Panc1 (cell line): Measurements from ENCODE around the gene SLC41A3. TPM values are rescaled to one million over a fixed set of nuclear protein-coding genes. Genes with fewer than 3 reads are reported as not detected.

ENCODE experiments used
- ATAC-seq: fragments of 200-7000 bp; cut with Tn5 transposase; 2 replicates; pipeline ENCODE4 v1.9.1; 2020; ENCODE audit warnings: mild to moderate bottlenecking, moderate library complexity
- BruUV-seq: library from RNA; stranded (reverse); fragments of 400-500 nt; replicated peaks from 2 replicates; lab custom pipeline; 2021; lab: Mats Ljungman, UMichigan
- CTCF ChIA-PET: fragments of 300-600 bp; sonication (Branson Sonifier 250); formaldehyde crosslinking; loops from one replicate; lab custom pipeline; 2022; ENCODE audit warnings: antibody characterized with exemption; lab: Charles Lee
- POLR2A ChIA-PET: fragments of 300-600 bp; sonication (Branson Sonifier 250); formaldehyde crosslinking; loops from one replicate; lab custom pipeline; 2022; ENCODE audit warnings: antibody characterized with exemption; lab: Charles Lee
- DNase-seq: peaks from one replicate; pipeline ENCODE4 v3.0.0-alpha.2; 2010; ENCODE audit warnings: low read depth, low spot score
- H3K27ac ChIP-seq: 2 replicates; pipeline ENCODE4 v1.5.1; 2011; ENCODE audit warnings: mild to moderate bottlenecking, low read length, inconsistent platforms
- H3K27me3 ChIP-seq: fragments of 200-500 bp; sonication (Bioruptor generic); 2 replicates; pipeline ENCODE4 v1.6.0; 2014; ENCODE audit warnings: low read length, inconsistent platforms; ENCODE audit not compliant: control insufficient read depth, insufficient read depth
- H3K36me3 ChIP-seq: fragments of 200-500 bp; sonication (Bioruptor generic); 2 replicates; pipeline ENCODE4 v1.5.1; 2014; ENCODE audit warnings: inconsistent platforms, mild to moderate bottlenecking, low read length, moderate library complexity; ENCODE audit not compliant: control insufficient read depth, insufficient read depth
- H3K4me1 ChIP-seq: 2 replicates; pipeline ENCODE4 v1.5.1; 2011; ENCODE audit warnings: inconsistent platforms, mild to moderate bottlenecking, low read length, moderate library complexity; ENCODE audit not compliant: control insufficient read depth, insufficient read depth
- H3K4me3 ChIP-seq, 2 experiments: 2 replicates each; pipeline ENCODE4 v1.5.1; 2011 to 2012; ENCODE audit warnings: low read depth in 2 of 2, low read length in 2 of 2, mild to moderate bottlenecking in 2 of 2, inconsistent platforms in 1 of 2, moderate library complexity in 1 of 2
- H3K9me3 ChIP-seq: fragments of 200-500 bp; sonication (Bioruptor generic); 2 replicates; pipeline ENCODE4 v1.5.1; 2014; ENCODE audit warnings: low read depth, mild to moderate bottlenecking, inconsistent platforms, low read length, moderate library complexity; ENCODE audit not compliant: control insufficient read depth, insufficient read depth
- POLR2AphosphoS5 ChIP-seq: IDR thresholded peaks from 2 replicates; pipeline ENCODE4 v1.6.1; 2012; ENCODE audit warnings: mild to moderate bottlenecking, low read depth, low read length, moderate library complexity
- REST ChIP-seq, 2 experiments: IDR thresholded peaks; 2 replicates each; pipeline ENCODE4 v1.6.1; 2011 to 2012; ENCODE audit warnings: low read depth in 2 of 2, control low read depth in 1 of 2, low read length in 1 of 2, mild to moderate bottlenecking in 1 of 2, moderate library complexity in 1 of 2; ENCODE audit not compliant: insufficient read depth in 1 of 2
- SIN3A ChIP-seq: IDR thresholded peaks from 2 replicates; pipeline ENCODE4 v1.6.1; 2012; ENCODE audit warnings: low read depth, mild to moderate bottlenecking, low read length, moderate library complexity, borderline replicate concordance; ENCODE audit not compliant: insufficient read depth
- TCF7L2 ChIP-seq: IDR thresholded peaks from 2 replicates; pipeline ENCODE4 v1.6.1; 2011; ENCODE audit warnings: mild to moderate bottlenecking, low read depth, low read length, inconsistent platforms
- in situ Hi-C: cut with HindIII; loops from 2 replicates; pipeline ENCODE4 v1.10.0; 2016; ENCODE audit warnings: low sequenced_read_pairs, low pct_unique_long_range_greater_than_20kb
- intact Hi-C: fragments of 100-400 bp; cut with micrococcal nuclease; formaldehyde crosslinking; loops from one replicate; pipeline ENCODE4 v1.10.0; 2022; ENCODE audit not compliant: unreplicated experiment
- total RNA-seq: library from RNA; stranded (reverse); gene quantifications from one replicate; pipeline ENCODE4 v1.2.1, GENCODE V29; 2021; ENCODE audit not compliant: unreplicated experiment
- TF ChIP-seq, protein P1 (sequence below): fragments of 450-650 bp; IDR thresholded peaks from 2 replicates; pipeline ENCODE4 v1.5.1; 2017; ENCODE audit warnings: mild to moderate bottlenecking

SLC41A3 gene
- total RNA-seq, 1 experiment from 2014 or later: 39.0 TPM

DNA sequence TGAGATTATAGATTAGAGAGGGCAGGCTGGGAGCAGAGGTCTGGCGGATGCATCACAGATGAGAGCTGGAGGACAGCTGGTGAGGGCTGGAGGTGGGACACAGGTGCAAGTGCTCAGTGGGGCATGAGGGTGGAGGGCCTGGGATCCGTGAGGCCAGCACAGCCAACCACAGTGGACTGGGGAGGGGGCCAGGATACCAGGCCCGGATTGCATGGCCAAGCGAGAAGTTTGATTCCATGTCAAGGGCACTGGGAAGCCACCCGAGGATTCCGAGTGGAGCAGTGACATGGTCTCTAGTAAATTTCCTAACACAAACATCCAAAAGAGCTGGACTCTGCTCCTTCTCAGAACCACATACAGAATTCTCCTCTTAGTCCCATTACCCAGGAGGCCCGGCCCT is 44.0 kb upstream of the SLC41A3 start:
- Histone ChIP-seq H3K4me3 (no peak overlapping the region), H3K36me3 (no peaks in the 10 kb centered on the region), H3K4me1 (no peaks in the 10 kb centered on the region; the same call in 1 of the 2 replicates), H3K27me3 (no peaks in the 10 kb centered on the region), H3K27ac (no peak overlapping the region), H3K9me3 (no peaks in the 10 kb centered on the region)
- BruUV-seq: no TSS peak
- DNase-seq: no peak
- ATAC-seq: no peak
- in situ Hi-C loops: no loop called here
- CTCF ChIA-PET: interaction anchor here (0.6 kb wide), 1 partner anchor 11 kb away, joined by 4 read pairs; no protein-coding TSS in a partner anchor
- intact Hi-C loops: no loop called here
- no peak for TF ChIP-seq SIN3A
- TF ChIP-seq REST (IDR thresholded peaks at IDR 0.05; ENCODE audit: insufficient read depth in 1 of 2, low read depth in 2 of 2, low read length in 1 of 2): no peak
- TF ChIP-seq TCF7L2: no peak
- no peak for TF ChIP-seq POLR2AphosphoS5
- TF ChIP-seq, protein P1, sequence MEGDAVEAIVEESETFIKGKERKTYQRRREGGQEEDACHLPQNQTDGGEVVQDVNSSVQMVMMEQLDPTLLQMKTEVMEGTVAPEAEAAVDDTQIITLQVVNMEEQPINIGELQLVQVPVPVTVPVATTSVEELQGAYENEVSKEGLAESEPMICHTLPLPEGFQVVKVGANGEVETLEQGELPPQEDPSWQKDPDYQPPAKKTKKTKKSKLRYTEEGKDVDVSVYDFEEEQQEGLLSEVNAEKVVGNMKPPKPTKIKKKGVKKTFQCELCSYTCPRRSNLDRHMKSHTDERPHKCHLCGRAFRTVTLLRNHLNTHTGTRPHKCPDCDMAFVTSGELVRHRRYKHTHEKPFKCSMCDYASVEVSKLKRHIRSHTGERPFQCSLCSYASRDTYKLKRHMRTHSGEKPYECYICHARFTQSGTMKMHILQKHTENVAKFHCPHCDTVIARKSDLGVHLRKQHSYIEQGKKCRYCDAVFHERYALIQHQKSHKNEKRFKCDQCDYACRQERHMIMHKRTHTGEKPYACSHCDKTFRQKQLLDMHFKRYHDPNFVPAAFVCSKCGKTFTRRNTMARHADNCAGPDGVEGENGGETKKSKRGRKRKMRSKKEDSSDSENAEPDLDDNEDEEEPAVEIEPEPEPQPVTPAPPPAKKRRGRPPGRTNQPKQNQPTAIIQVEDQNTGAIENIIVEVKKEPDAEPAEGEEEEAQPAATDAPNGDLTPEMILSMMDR: no peak
- POLR2A ChIA-PET: no interaction called here

DNA sequence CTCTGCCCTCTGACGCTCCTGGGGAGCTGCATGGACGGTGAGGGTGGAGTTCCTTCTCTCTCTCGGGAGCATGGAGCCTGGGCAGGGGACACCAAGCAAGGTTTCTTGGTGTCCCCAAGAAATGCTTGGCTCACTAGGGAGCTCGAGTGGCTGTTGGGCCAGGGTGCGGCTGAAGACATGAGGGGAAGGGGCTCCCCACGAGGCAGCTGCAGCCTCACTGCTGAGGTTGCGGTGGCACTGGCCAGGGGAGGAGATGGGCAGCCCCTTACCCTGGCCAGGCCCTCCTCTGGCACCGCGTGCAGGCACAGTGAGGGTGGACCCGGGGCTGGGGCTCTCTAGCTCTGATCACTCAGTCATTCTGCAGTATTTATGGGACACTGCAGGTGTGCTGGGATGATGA is 43.5 kb upstream of the SLC41A3 start:
- no peak for TF ChIP-seq SIN3A
- TF ChIP-seq, protein P1: no peak
- no peak for TF ChIP-seq TCF7L2
- TF ChIP-seq POLR2AphosphoS5: no peak
- TF ChIP-seq REST (IDR thresholded peaks at IDR 0.05; ENCODE audit: insufficient read depth in 1 of 2, low read depth in 2 of 2, low read length in 1 of 2): no peak
- BruUV-seq: no TSS peak
- H3K36me3 ChIP-seq: no peaks in the 10 kb centered on the region
- no peaks in the 10 kb centered on the region for H3K9me3 ChIP-seq
- no peak overlapping the region for H3K27ac ChIP-seq
- H3K27me3 ChIP-seq: peaks cover 3% of the 10 kb centered on the region; the same call in 1 of the 2 replicates
- in situ Hi-C loops: no loop called here
- DNase-seq (no peak), ATAC-seq (no peak)
- no peaks in the 10 kb centered on the region; the same call in 1 of the 2 replicates for H3K4me1 ChIP-seq
- intact Hi-C loops: no loop called here
- H3K4me3 ChIP-seq: no peak overlapping the region
- ChIA-PET CTCF (interaction anchor here (0.6 kb wide), 1 partner anchor 11 kb away, joined by 4 read pairs; no protein-coding TSS in a partner anchor), POLR2A (no interaction called here)
